AG04449 (cell line): Measurements from ENCODE around the gene LPCAT2.

Source experiments
- CTCF ChIA-PET: fragments of 350-600 bp; formaldehyde crosslinking; extraction: SDS; loops from one replicate; lab custom pipeline; 2021; ENCODE audit warnings: antibody characterized with exemption; lab: Yijun Ruan, JAX
- POLR2A ChIA-PET: fragments of 400-600, 350-600 bp; formaldehyde crosslinking; extraction: SDS; loops from one replicate; lab custom pipeline; 2020; ENCODE audit warnings: antibody characterized with exemption, inconsistent platforms; lab: Yijun Ruan, JAX
- DNase-seq: peaks from one replicate; pipeline ENCODE4 v3.0.0-alpha.2; 2010; ENCODE audit warnings: low read depth, low spot score
- H3K4me3 ChIP-seq: 2 replicates; pipeline ENCODE4 v1.5.1; 2011; ENCODE audit warnings: low read depth, mild to moderate bottlenecking, control low read depth, low read length
- TF ChIP-seq, protein P1 (sequence below): IDR thresholded peaks from one replicate; pipeline ENCODE4 v1.5.1; 2011; ENCODE audit warnings: mild to moderate bottlenecking, moderate library complexity, low read length, control low read depth, inconsistent platforms; ENCODE audit not compliant: insufficient read depth; ENCODE audit errors: missing control alignments

Gene LPCAT2

DNA sequence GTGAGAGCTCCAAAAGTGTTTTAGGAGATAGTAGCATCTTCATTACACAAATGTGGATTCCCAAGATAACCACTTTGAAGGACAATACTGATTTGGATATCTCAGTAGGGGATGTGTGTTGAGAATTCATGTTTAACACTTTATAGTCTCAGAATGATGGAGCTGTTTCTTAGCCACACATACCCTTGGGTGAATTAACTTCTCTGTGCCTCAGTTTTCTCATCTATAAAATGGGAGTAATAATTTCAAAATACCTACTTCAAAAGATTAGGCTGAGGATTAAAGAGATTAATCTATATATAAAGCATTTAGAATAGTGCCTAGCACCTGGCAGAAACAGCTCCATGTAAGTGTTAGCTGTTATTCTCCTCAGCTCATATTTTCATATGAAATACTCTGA, 19.0 kb downstream of the LPCAT2 start:
- H3K4me3 ChIP-seq = no peak overlapping the region
- no peak for DNase-seq
- ChIA-PET POLR2A (no interaction called here), CTCF (interaction anchor here (0.8 to 5.3 kb wide), 4 partner anchors 16 to 171 kb away, joined by 3 to 32 read pairs (median 4); no protein-coding TSS in a partner anchor)
- TF ChIP-seq, protein P1, sequence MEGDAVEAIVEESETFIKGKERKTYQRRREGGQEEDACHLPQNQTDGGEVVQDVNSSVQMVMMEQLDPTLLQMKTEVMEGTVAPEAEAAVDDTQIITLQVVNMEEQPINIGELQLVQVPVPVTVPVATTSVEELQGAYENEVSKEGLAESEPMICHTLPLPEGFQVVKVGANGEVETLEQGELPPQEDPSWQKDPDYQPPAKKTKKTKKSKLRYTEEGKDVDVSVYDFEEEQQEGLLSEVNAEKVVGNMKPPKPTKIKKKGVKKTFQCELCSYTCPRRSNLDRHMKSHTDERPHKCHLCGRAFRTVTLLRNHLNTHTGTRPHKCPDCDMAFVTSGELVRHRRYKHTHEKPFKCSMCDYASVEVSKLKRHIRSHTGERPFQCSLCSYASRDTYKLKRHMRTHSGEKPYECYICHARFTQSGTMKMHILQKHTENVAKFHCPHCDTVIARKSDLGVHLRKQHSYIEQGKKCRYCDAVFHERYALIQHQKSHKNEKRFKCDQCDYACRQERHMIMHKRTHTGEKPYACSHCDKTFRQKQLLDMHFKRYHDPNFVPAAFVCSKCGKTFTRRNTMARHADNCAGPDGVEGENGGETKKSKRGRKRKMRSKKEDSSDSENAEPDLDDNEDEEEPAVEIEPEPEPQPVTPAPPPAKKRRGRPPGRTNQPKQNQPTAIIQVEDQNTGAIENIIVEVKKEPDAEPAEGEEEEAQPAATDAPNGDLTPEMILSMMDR = no peak

DNA sequence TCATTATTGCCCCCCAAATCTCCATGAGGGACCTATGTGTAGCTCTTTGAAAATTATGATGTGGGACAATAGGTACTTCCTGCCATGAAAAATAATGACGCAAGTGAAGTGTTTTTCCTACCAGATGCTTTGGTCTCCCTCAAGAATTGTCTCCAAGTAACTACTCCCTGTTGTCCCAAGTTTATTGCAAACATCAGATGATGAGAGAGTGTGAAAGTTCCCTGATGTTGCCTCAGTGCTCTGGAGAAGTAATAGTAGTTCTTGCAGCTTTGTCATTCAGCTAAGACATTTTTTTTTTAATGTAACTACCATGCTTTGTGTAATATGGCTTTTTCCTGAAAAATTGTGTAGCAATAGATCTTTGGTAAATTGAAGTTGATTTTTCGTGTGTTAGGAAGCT, 20.1 kb downstream of the LPCAT2 start:
- CTCF ChIA-PET = interaction anchor here (1.3 to 5.3 kb wide), 2 partner anchors 15 to 64 kb away, joined by 4 to 32 read pairs; no protein-coding TSS in a partner anchor
- TF ChIP-seq, protein P1 = no peak
- H3K4me3 ChIP-seq = no peak overlapping the region
- DNase-seq = no peak
- POLR2A ChIA-PET = interaction anchor here (0.7 kb wide), 1 partner anchor 58 kb away, joined by 3 read pairs; no protein-coding TSS in a partner anchor

DNA sequence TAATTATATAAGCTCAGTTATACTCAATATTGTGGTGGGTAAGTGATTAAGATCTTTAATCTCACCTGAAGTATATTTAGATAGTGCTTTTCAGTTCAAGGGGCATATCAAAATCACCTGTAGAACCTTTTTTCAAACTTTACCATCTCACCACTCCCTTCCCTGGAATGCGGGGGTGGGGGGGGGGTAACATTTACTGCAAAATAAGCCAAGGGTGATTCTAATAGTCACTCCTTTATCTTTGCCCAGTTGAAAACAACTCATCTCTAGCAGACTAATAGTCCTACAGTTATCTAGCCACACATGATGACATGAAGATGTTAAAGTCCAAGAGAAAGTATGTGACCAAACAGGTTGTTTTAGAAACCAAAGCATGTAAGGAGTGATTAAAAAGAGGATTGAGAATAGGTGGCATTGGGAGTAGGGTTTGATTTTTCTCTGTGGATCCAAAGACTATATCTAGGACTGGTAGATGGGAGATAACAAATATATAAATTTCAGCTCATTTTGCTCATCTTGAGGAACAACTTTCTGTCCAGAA, 21.5 kb downstream of the LPCAT2 start:
- DNase-seq = no peak
- H3K4me3 ChIP-seq = no peak overlapping the region
- ChIA-PET CTCF (interaction anchor here (0.9 to 12.6 kb wide), 2 partner anchors 17 to 66 kb away, joined by 3 to 145 read pairs; no protein-coding TSS in a partner anchor), POLR2A (no interaction called here)
- TF ChIP-seq, protein P1 = no peak

DNA sequence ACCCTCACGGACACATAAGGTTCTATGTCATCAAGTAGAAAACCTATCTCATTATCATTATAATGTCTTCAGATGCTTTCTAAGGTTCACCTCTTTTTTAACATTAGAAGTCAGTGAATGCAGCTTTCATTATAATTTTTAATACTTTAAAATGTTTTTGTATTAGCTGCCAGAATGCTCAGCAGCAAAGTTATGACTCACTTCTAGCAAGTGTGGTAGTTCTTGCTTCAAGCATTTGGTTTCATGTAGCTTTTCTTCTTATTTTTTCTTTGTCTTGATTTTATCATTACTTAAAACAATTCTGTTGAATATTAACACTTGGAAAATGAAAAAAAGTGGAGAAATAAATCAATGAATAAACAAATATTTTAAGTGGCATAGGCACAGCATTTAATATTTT, 23.4 kb downstream of the LPCAT2 start:
- TF ChIP-seq, protein P1 = no peak
- H3K4me3 ChIP-seq = no peak overlapping the region
- POLR2A ChIA-PET = interaction anchor here (0.6 to 0.9 kb wide), 3 partner anchors 22 to 1284 kb away, joined by 3 read pairs; no protein-coding TSS in a partner anchor
- CTCF ChIA-PET = interaction anchor here (1.4 to 12.6 kb wide), 2 partner anchors 33 to 68 kb away, joined by 3 to 145 read pairs; no protein-coding TSS in a partner anchor
- DNase-seq = no peak

DNA sequence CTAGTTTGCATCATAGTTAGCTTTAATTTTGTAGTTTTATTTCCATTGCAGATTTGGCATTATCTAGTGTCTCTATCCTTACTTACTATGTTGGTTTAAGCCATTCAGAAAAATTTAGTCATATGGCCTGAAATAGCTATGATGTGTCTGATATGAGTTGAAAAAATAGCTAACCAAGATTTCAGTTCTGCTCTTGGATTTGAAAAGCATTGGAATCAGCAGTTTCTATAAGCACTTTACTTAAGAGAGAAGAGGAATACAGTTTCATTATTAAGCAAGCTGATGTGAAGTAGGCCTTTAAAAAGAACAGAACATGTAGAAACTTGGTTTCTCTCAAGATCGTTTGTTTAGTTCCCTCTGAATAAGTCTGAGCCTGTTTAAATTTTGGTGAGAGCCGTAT, 25.9 kb downstream of the LPCAT2 start:
- POLR2A ChIA-PET = no interaction called here
- CTCF ChIA-PET = interaction anchor here (1.6 to 12.6 kb wide), 3 partner anchors 10 to 70 kb away, joined by 5 to 145 read pairs (median 9); no protein-coding TSS in a partner anchor
- H3K4me3 ChIP-seq = no peak overlapping the region
- TF ChIP-seq, protein P1 = no peak
- DNase-seq = no peak

DNA sequence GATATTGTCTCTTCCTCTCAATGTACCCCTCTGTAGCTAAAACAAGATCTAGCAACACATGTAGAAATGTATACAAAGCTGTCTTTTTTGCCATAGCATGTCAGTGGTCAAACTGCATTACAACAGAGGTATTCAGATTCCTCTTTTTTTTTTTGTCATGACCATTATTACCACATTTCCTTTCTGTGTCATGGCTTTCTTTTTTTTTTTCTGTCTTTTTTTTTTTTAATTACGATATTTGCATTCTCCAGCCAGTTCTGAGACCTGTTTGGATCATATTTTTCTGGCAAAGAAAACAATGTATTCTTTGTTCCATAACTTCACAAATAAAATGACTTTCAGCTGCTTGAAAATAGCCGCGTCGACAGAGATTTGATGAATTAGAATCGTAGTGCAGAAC, 30.2 kb downstream of the LPCAT2 start:
- H3K4me3 ChIP-seq = no peak overlapping the region
- ChIA-PET CTCF (interaction anchor here (0.7 to 12.6 kb wide), 4 partner anchors 51 to 165 kb away, joined by 3 to 145 read pairs (median 36); no protein-coding TSS in a partner anchor), POLR2A (no interaction called here)
- no peak for DNase-seq
- TF ChIP-seq, protein P1 = no peak
